Stomach (tissue), 9 donors: ENCODE results near the gene FGF14. TPM values are rescaled to one million over a fixed set of nuclear protein-coding genes. Genes with fewer than 3 reads are reported as not detected.

Source experiments
- DNase-seq, 2 donors: peaks; one replicate each; pipeline versions ENCODE4 v3.0.0 to v3.0.0-alpha.2; 2013 to 2019
- H3K27ac ChIP-seq, 5 donors: fragments of 200-600 bp in 4 of 5; sonication (generic) in 4 of 5; one replicate each; pipeline ENCODE4 v1.5.1; 2013 to 2019; ENCODE audit warnings: mild to moderate bottlenecking in 1 of 5, moderate library complexity in 1 of 5
- H3K27me3 ChIP-seq, 3 donors: fragments of 200-600 bp; sonication (generic); one replicate each; pipeline ENCODE4 v1.5.1; 2017 to 2019; ENCODE audit warnings: mixed run types in 1 of 3
- H3K36me3 ChIP-seq, 4 donors: fragments of 200-600 bp; sonication (generic); 1 replicate in 3 of 4; 2 replicates in 1 of 4; pipeline ENCODE4 v1.5.1; 2016 to 2019
- H3K4me1 ChIP-seq, 4 donors: fragments of 200-600 bp; sonication (generic); one replicate each; pipeline ENCODE4 v1.5.1; 2016 to 2019
- H3K4me3 ChIP-seq, 4 donors: fragments of 200-600 bp; sonication (generic) in 3 of 4; one replicate each; pipeline ENCODE4 v1.5.1; 2016 to 2019; ENCODE audit warnings: mild to moderate bottlenecking in 1 of 4
- H3K9me3 ChIP-seq, 4 donors: fragments of 200-600 bp; sonication (generic); one replicate each; pipeline ENCODE4 v1.5.1; 2016 to 2019
- EP300 ChIP-seq: sonication (generic); formaldehyde crosslinking; IDR thresholded peaks from one replicate; pipeline ENCODE4 v1.6.1; 2017; ENCODE audit warnings: antibody characterized with exemption
- POLR2A ChIP-seq, 4 donors: fragments of 450-650 bp; IDR thresholded peaks; one replicate each; pipeline ENCODE4 v1.6.1; 2016; ENCODE audit warnings: antibody characterized with exemption in 4 of 4, control low read depth in 2 of 4, mild to moderate bottlenecking in 1 of 4, moderate library complexity in 1 of 4
- POLR2AphosphoS5 ChIP-seq, 3 donors: sonication (generic); formaldehyde crosslinking; IDR thresholded peaks; one replicate each; pipeline ENCODE4 v1.6.1; 2016; ENCODE audit warnings: antibody characterized with exemption in 3 of 3
- WGBS, 5 donors: extraction: QIAGEN DNeasy Blood & Tissue Kit in 3 of 5; methylation state at CpG; one replicate each; pipeline versions ENCODE4 v1.1.5 to v1.1.7; 2013 to 2018; 5-methylcytosine and 5-hydroxymethylcytosine counted together
- intact Hi-C: fragments of 100-400 bp; cut with DNase I; formaldehyde crosslinking; loops from one replicate; pipeline ENCODE4 v1.15.1; 2023; ENCODE audit warnings: low total_unique reads
- polyA plus RNA-seq, 3 donors: library from polyadenylated mRNA; stranded (reverse); fragments of 200-250 nt; gene quantifications; one replicate each; pipeline ENCODE4 v1.2.3, GENCODE V29; 2013
- total RNA-seq, 5 donors: library from RNA; depleted of rRNA; stranded (reverse); fragments of >200 nt; gene quantifications; one replicate each; pipeline versions ENCODE4 v1.1.0 to v1.2.3, GENCODE V29; 2014 to 2016
- TF ChIP-seq, protein P1 (sequence below), 7 experiments: fragments of 450-650 bp in 4 of 7; fragments of 200-600 bp in 3 of 7; sonication (generic) in 3 of 7; IDR thresholded peaks; one replicate each; pipeline ENCODE4 v1.5.1; 2016 to 2019; ENCODE audit warnings: antibody characterized with exemption in 7 of 7, control low read depth in 2 of 7, mild to moderate bottlenecking in 1 of 7
- donor health status: healthy with polysubstance abuse.
- donor health status: Bipolar disorder and iron deficiency.
- donor health status: healthy.

The FGF14 gene
- total and polyA plus RNA-seq, 8 donors, result 0.08 to 6.6 (median 0.54) TPM

DNA sequence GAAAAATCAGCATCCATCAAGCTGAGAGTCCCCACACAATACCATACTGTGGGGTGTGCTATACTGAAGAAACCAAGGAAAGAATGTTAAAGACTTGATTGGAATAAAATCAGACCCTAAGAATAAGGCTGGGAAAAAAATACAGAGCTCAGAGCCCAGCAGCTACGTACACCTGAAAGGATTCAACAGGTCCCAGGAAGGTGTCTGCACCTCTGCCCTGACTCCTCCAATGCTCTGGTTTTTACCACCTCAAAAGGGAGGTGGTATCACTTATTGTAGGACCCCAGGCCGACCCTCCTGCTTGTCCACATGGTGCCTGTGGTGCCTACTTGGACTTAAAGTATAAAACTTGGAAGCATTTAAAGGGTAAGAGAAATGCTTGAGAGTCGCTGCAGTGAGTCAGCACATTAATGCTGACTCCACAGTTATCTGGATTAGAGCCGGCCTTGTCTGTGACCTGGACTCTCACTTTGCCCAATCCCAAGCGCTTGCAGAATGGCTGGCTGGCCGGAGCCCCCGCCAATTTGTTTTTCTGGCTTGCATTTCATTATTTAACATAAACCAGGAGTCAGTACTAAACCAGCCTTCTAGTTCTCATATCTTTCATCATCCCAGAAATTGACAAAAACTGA is 110.1 kb downstream of the FGF14 start:
- peak in 1 of 2 donors; percentile 12 for DNase-seq

DNA sequence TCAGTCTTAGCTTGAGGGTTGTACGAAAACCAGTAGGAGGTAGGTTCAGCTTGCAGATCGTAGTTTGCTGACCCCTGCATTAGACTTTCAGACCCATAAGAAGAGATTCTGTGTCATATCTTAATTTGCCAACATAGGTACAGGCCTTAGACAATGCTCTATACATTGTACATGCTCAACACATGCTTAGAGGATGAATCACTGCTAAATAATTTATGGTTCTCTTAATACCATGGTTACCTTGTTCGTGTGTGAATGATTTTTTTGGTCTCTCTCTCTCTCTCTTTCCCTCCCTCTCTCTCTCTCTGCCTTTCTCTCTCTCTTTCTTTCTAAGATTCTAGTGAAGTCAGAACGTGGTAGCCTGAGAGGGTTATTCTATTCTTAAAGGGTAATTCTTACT is 112.2 kb downstream of the FGF14 start:
- Histone ChIP-seq H3K4me1 (peaks cover 0 to 7% (median 2%) of the 10 kb centered on the region in 4 donors), H3K27ac (no peak overlapping the region), H3K27me3 (no peaks in the 10 kb centered on the region), H3K4me3 (no peak overlapping the region), H3K36me3 (no peaks in the 10 kb centered on the region), H3K9me3 (no peaks in the 10 kb centered on the region)
- no peak for TF ChIP-seq EP300
- 57 to 65% (median 61%) methylated on average over 4 of the region's 4 CpGs for WGBS, 5 donors
- intact Hi-C loops, result no loop called here
- DNase-seq, result no peak

More for the DNA sequence above, 110.1 kb downstream of the FGF14 start:
- H3K9me3 ChIP-seq, result no peaks in the 10 kb centered on the region
- 60 to 73% (median 66%) methylated on average over 7 of the region's 7 CpGs for WGBS, 5 donors
- no peaks in the 10 kb centered on the region for H3K36me3 ChIP-seq
- H3K27ac ChIP-seq, result no peak overlapping the region
- TF ChIP-seq POLR2AphosphoS5 (IDR thresholded peaks at IDR 0.05) (no peak), POLR2A (IDR thresholded peaks at IDR 0.05) (no peak), EP300 (no peak)
- TF ChIP-seq, protein P1, sequence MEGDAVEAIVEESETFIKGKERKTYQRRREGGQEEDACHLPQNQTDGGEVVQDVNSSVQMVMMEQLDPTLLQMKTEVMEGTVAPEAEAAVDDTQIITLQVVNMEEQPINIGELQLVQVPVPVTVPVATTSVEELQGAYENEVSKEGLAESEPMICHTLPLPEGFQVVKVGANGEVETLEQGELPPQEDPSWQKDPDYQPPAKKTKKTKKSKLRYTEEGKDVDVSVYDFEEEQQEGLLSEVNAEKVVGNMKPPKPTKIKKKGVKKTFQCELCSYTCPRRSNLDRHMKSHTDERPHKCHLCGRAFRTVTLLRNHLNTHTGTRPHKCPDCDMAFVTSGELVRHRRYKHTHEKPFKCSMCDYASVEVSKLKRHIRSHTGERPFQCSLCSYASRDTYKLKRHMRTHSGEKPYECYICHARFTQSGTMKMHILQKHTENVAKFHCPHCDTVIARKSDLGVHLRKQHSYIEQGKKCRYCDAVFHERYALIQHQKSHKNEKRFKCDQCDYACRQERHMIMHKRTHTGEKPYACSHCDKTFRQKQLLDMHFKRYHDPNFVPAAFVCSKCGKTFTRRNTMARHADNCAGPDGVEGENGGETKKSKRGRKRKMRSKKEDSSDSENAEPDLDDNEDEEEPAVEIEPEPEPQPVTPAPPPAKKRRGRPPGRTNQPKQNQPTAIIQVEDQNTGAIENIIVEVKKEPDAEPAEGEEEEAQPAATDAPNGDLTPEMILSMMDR (IDR thresholded peaks at IDR 0.05), result no peak
- peaks cover 0 to 15% (median 3%) of the 10 kb centered on the region in 4 donors for H3K4me1 ChIP-seq
- intact Hi-C loops, result no loop called here
- no peaks in the 10 kb centered on the region for H3K27me3 ChIP-seq
- H3K4me3 ChIP-seq, result no peak overlapping the region

GRCh38 chr13:102286326-102286725 is 115.5 kb downstream of the FGF14 start:
- H3K27me3 ChIP-seq, result no peaks in the 10 kb centered on the region
- H3K27ac ChIP-seq, result no peak overlapping the region
- intact Hi-C loops, result no loop called here
- H3K4me1 ChIP-seq, result no peaks in the 10 kb centered on the region
- 64 to 92% (median 81%) methylated on average over 1 of the region's 1 CpG for WGBS, 5 donors
- no peak for DNase-seq
- H3K36me3 ChIP-seq, result no peaks in the 10 kb centered on the region
- H3K4me3 ChIP-seq, result no peak overlapping the region
- TF ChIP-seq, protein P1 (IDR thresholded peaks at IDR 0.05), result no peak
- no peak for TF ChIP-seq POLR2A (IDR thresholded peaks at IDR 0.05)
- TF ChIP-seq POLR2AphosphoS5 (IDR thresholded peaks at IDR 0.05), result no peak
- TF ChIP-seq EP300, result no peak
- H3K9me3 ChIP-seq, result no peaks in the 10 kb centered on the region

DNA sequence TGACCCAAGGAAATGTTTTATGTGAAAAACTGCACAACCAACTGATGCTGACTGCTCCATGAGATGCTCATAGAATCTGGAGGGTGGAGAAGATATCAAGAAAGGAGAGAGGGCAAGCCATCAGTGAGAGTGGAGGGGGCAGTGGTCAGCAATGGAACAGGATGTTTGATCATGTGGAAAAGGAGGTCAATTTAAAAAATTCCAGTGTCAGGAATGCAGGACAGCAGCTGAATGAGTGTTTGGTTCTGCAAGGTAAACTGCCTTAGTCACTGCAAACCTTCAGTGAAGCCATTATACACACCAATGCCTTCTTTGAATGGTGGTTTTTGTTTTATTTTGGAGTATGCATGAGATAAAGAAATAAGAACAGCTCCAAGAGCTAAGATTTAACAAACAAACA is 121.5 kb downstream of the FGF14 start:
- H3K4me3 ChIP-seq, result no peak overlapping the region
- H3K9me3 ChIP-seq, result no peaks in the 10 kb centered on the region
- DNase-seq, result no peak
- no peaks in the 10 kb centered on the region for H3K27me3 ChIP-seq
- no peak overlapping the region for H3K27ac ChIP-seq
- no peak for TF ChIP-seq EP300
- TF ChIP-seq POLR2A (IDR thresholded peaks at IDR 0.05), result no peak
- TF ChIP-seq POLR2AphosphoS5 (IDR thresholded peaks at IDR 0.05), result no peak
- no peaks in the 10 kb centered on the region for H3K36me3 ChIP-seq
- peaks cover 0 to 13% (median 2%) of the 10 kb centered on the region in 4 donors for H3K4me1 ChIP-seq
- intact Hi-C loops, result no loop called here

DNA sequence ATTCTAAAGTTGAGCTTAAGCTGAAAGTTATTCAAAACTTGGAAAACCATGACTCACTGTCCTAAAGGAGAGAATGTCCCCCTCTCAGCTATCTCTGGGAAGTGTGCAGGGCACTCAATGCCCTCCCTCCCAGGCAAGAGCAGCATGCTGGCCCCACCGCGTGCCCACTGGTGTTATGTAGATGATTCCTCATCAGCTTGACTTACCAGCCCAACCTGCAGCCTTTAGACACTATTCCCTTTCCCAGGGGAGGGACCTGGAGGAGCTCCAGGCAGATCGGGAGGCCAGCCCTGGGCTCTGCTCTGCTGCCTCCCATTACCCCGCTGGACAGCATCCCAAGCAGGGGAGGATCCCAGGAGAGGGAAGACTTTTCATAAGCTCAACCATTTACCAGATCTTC is 124.6 kb downstream of the FGF14 start:
- H3K4me1 ChIP-seq, result peaks cover 0 to 13% (median 2%) of the 10 kb centered on the region in 4 donors
- H3K27ac ChIP-seq, result no peak overlapping the region
- no peaks in the 10 kb centered on the region for H3K9me3 ChIP-seq
- 51 to 73% (median 69%) methylated on average over 4 of the region's 4 CpGs for WGBS, 5 donors
- no peaks in the 10 kb centered on the region for H3K27me3 ChIP-seq
- TF ChIP-seq, protein P1 (IDR thresholded peaks at IDR 0.05), result no peak
- TF ChIP-seq POLR2AphosphoS5 (IDR thresholded peaks at IDR 0.05), result no peak
- TF ChIP-seq EP300, result no peak
- TF ChIP-seq POLR2A (IDR thresholded peaks at IDR 0.05), result no peak
- peak in 1 of 2 donors; percentile 34 for DNase-seq
- intact Hi-C loops, result no loop called here
- H3K4me3 ChIP-seq, result no peak overlapping the region
- H3K36me3 ChIP-seq, result no peaks in the 10 kb centered on the region
